Keratinocyte (primary cell): ENCODE results near the gene SHISA5. TPM values are rescaled to one million over a fixed set of nuclear protein-coding genes. Genes with fewer than 3 reads are reported as not detected.

ENCODE experiments used
- DNase-seq: peaks from one replicate; pipeline ENCODE4 v3.0.0-alpha.2; 2011; ENCODE audit warnings: low read depth, missing footprints, low spot score
- FAIRE-seq: peaks from 2 replicates; lab custom pipeline; 2011; peaks lifted over from hg19 to GRCh38; lab: Jason Lieb, UNC
- H2AFZ ChIP-seq: 2 replicates; pipeline ENCODE4 v1.6.0; 2012; ENCODE audit warnings: low read length, control low read depth, inconsistent platforms; ENCODE audit not compliant: control insufficient read depth
- H3K27ac ChIP-seq: 2 replicates; pipeline ENCODE4 v1.5.1; 2011; ENCODE audit warnings: low read length; ENCODE audit not compliant: control insufficient read depth, insufficient read depth
- H3K27me3 ChIP-seq: 3 replicates; pipeline ENCODE4 v1.6.0; 2011; ENCODE audit warnings: low read length; ENCODE audit not compliant: control insufficient read depth, insufficient read depth; ENCODE audit errors: extremely low read depth
- H3K36me3 ChIP-seq, 2 experiments: 2 replicates in 1 of 2; 3 replicates in 1 of 2; pipeline ENCODE4 v1.5.1; 2011; ENCODE audit warnings: low read length in 2 of 2, mild to moderate bottlenecking in 1 of 2; ENCODE audit not compliant: control insufficient read depth in 2 of 2, insufficient read depth in 2 of 2; ENCODE audit errors: extremely low read depth in 1 of 2
- H3K4me1 ChIP-seq: 3 replicates; pipeline ENCODE4 v1.5.1; 2011; ENCODE audit warnings: low read length; ENCODE audit not compliant: control insufficient read depth, insufficient read depth; ENCODE audit errors: extremely low read depth
- H3K4me2 ChIP-seq: 3 replicates; pipeline ENCODE4 v1.6.0; 2011; ENCODE audit warnings: low read depth, low read length; ENCODE audit not compliant: control insufficient read depth, insufficient read depth; ENCODE audit errors: extremely low read depth
- H3K4me3 ChIP-seq, 3 experiments: fragments of 200-600 bp in 1 of 3; sonication (generic) in 1 of 3; 2 replicates in 2 of 3; 3 replicates in 1 of 3; pipeline ENCODE4 v1.5.1; 2011 to 2016; ENCODE audit warnings: low read length in 3 of 3, mild to moderate bottlenecking in 3 of 3, control low read depth in 2 of 3, inconsistent platforms in 1 of 3, low read depth in 1 of 3, mixed read lengths in 1 of 3, mixed run types in 1 of 3, moderate library complexity in 1 of 3; ENCODE audit not compliant: control insufficient read depth in 2 of 3, insufficient read depth in 2 of 3; ENCODE audit errors: extremely low read depth in 1 of 3
- H3K79me2 ChIP-seq: 2 replicates; pipeline ENCODE4 v1.6.0; 2012; ENCODE audit warnings: low read length; ENCODE audit not compliant: control insufficient read depth, insufficient read depth
- H3K9ac ChIP-seq: 3 replicates; pipeline ENCODE4 v1.6.0; 2011; ENCODE audit warnings: low read length; ENCODE audit not compliant: control insufficient read depth, insufficient read depth; ENCODE audit errors: extremely low read depth
- H3K9me1 ChIP-seq: 3 replicates; pipeline ENCODE4 v1.6.0; 2011; ENCODE audit warnings: low read length; ENCODE audit not compliant: control insufficient read depth, insufficient read depth; ENCODE audit errors: extremely low read depth
- H3K9me3 ChIP-seq: 2 replicates; pipeline ENCODE4 v1.5.1; 2012; ENCODE audit warnings: low read depth, low read length; ENCODE audit not compliant: control insufficient read depth
- H4K20me1 ChIP-seq: 3 replicates; pipeline ENCODE4 v1.6.0; 2011; ENCODE audit warnings: low read length; ENCODE audit not compliant: control insufficient read depth, insufficient read depth; ENCODE audit errors: extremely low read depth
- CTCF ChIP-seq, 3 experiments: IDR thresholded peaks in 1 of 3; conservative IDR thresholded peaks in 1 of 3; optimal IDR thresholded peaks in 1 of 3; 2 replicates in 2 of 3; 3 replicates in 1 of 3; pipeline versions ENCODE3 to v1.5.1; 2011; ENCODE audit warnings: low read length in 3 of 3, mild to moderate bottlenecking in 3 of 3, moderate library complexity in 2 of 3, control low read depth in 1 of 3, inconsistent platforms in 1 of 3; ENCODE audit not compliant: insufficient read depth in 2 of 3; ENCODE audit errors: extremely low read depth in 1 of 3
- EZH2 ChIP-seq: IDR thresholded peaks from one replicate; pipeline ENCODE4 v1.6.1; 2012; ENCODE audit warnings: inconsistent platforms, mild to moderate bottlenecking, low read length, moderate library complexity
- dilution Hi-C: fragments of 300-500 bp; cut with MboI; formaldehyde crosslinking; loops from one replicate; pipeline ENCODE4 v1.7.0; 2020; ENCODE audit warnings: low sequenced_read_pairs; ENCODE audit not compliant: extremely low pct_ligation_motif_present
- polyA plus RNA-seq, 5 experiments: library from polyadenylated mRNA; depleted of rRNA in 3 of 5; stranded (reverse) in 3 of 5; stranded (forward) in 1 of 5; unstranded in 1 of 5; fragments of >200 nt; gene quantifications; 1 replicate in 1 of 5; 2 replicates in 3 of 5; 3 replicates in 1 of 5; pipeline versions ENCODE4 v1.2.1 to v1.2.3, GENCODE V29; 2011 to 2012; ENCODE audit warnings: missing spikeins in 2 of 5, low read depth in 1 of 5, low replicate concordance in 1 of 5

SHISA5 gene
- polyA plus RNA-seq, 1 donor (not counting 4 experiments of a cell fraction or from before 2014, with no cell fraction given): 94.4 TPM

- no peak for FAIRE-seq
- H3K36me3 ChIP-seq: peaks cover 16 to 33% of the 10 kb centered on the region in 2 experiments
- DNase-seq: no peak
- H2AFZ ChIP-seq: no peak overlapping the region
- H3K9me3 ChIP-seq: no peaks in the 10 kb centered on the region
- H3K9me1 ChIP-seq: no peaks in the 10 kb centered on the region
- no peaks in the 10 kb centered on the region for H3K79me2 ChIP-seq
- no peaks in the 10 kb centered on the region for H3K27me3 ChIP-seq
- H3K4me2 ChIP-seq: no peak overlapping the region
- H4K20me1 ChIP-seq: no peaks in the 10 kb centered on the region
- no peak overlapping the region for H3K27ac ChIP-seq
- dilution Hi-C loops: no loop called here
- no peak overlapping the region for H3K9ac ChIP-seq
- TF ChIP-seq EZH2 (no peak), CTCF (optimal IDR thresholded peaks at IDR 0.05 in 1 of 3, IDR thresholded peaks at IDR 0.05 in 1 of 3, conservative IDR thresholded peaks at IDR 0.05 in 1 of 3; ENCODE audit: extremely low read depth in 1 of 3, insufficient read depth in 2 of 3, low read length in 3 of 3) (no peak)
- peaks cover 7% of the 10 kb centered on the region for H3K4me1 ChIP-seq
- H3K4me3 ChIP-seq: no peak overlapping the region
These were observed 43.5 kb downstream of the SHISA5 start for GRCh38 chr3:48460517-48460902.

GRCh38 chr3:48459773-48460516 is 44.0 kb downstream of the SHISA5 start:
- H3K9me1 ChIP-seq: no peaks in the 10 kb centered on the region
- H3K36me3 ChIP-seq: peaks cover 16 to 35% of the 10 kb centered on the region in 2 experiments
- dilution Hi-C loops: no loop called here

More at GRCh38 chr3:48459773-48460516, 44.0 kb downstream of the SHISA5 start:
- Histone ChIP-seq H3K4me1 (peaks cover 2% of the 10 kb centered on the region), H3K9me3 (no peaks in the 10 kb centered on the region), H3K27me3 (no peaks in the 10 kb centered on the region), H3K9ac (no peak overlapping the region), H2AFZ (no peak overlapping the region), H3K4me2 (no peak overlapping the region), H4K20me1 (no peaks in the 10 kb centered on the region), H3K79me2 (no peaks in the 10 kb centered on the region), H3K27ac (no peak overlapping the region), H3K4me3 (no peak overlapping the region)
- FAIRE-seq: no peak
- DNase-seq: no peak
- TF ChIP-seq EZH2: no peak
